Gastrocnemius medialis (tissue), 4 donors: ENCODE data around the gene ARVCF.

Experiments used
- POLR2A ChIP-seq, 2 donors: fragments of 450-650 bp; IDR thresholded peaks; one replicate each; pipeline ENCODE4 v1.6.1; 2017; ENCODE audit warnings: antibody characterized with exemption in 2 of 2, mild to moderate bottlenecking in 2 of 2, moderate library complexity in 2 of 2
- TF ChIP-seq, protein P1 (sequence below), 5 experiments: fragments of 450-650 bp in 3 of 5; fragments of 200-600 bp in 2 of 5; sonication (generic) in 2 of 5; IDR thresholded peaks in 4 of 5; conservative IDR thresholded peaks in 1 of 5; 1 replicate in 4 of 5; 2 replicates in 1 of 5; pipeline ENCODE4 v1.5.1; 2016 to 2019; ENCODE audit warnings: antibody characterized with exemption in 5 of 5, mild to moderate bottlenecking in 3 of 5, moderate library complexity in 3 of 5

DNA sequence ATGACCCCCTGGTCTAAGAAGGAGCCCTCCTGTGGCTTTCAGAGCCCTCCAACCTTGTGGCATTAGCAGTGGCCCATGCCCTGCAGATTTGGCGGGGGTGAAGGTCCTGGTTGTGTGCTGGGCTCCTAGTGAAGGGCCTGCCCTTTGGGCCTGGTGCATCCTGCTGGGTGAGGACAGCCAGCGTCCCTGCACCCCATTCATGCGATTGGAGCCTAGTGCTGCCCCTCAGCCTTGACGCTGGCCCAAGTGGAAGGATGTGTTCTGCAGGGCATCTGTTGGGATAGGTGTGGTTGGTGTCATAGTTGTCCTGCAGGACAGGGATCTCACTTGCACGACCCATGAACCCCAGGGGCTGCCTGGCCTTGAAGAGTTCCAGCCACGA, 35.3 kb upstream of the ARVCF start:
- TF ChIP-seq, protein P1, sequence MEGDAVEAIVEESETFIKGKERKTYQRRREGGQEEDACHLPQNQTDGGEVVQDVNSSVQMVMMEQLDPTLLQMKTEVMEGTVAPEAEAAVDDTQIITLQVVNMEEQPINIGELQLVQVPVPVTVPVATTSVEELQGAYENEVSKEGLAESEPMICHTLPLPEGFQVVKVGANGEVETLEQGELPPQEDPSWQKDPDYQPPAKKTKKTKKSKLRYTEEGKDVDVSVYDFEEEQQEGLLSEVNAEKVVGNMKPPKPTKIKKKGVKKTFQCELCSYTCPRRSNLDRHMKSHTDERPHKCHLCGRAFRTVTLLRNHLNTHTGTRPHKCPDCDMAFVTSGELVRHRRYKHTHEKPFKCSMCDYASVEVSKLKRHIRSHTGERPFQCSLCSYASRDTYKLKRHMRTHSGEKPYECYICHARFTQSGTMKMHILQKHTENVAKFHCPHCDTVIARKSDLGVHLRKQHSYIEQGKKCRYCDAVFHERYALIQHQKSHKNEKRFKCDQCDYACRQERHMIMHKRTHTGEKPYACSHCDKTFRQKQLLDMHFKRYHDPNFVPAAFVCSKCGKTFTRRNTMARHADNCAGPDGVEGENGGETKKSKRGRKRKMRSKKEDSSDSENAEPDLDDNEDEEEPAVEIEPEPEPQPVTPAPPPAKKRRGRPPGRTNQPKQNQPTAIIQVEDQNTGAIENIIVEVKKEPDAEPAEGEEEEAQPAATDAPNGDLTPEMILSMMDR (IDR thresholded peaks at IDR 0.05 in 4 of 5, conservative IDR thresholded peaks at IDR 0.05 in 1 of 5), result no peak
- TF ChIP-seq POLR2A (IDR thresholded peaks at IDR 0.05), result no peak
